ENCODE data around the gene PHTF2. TPM values are rescaled to one million over a fixed set of nuclear protein-coding genes. Genes with fewer than 3 reads are reported as not detected.

Gene PHTF2
- total and polyA plus RNA-seq, 2 of the 4 experiments (the other 2 are of a cell fraction) = 28.3 to 69.9 TPM

DNA sequence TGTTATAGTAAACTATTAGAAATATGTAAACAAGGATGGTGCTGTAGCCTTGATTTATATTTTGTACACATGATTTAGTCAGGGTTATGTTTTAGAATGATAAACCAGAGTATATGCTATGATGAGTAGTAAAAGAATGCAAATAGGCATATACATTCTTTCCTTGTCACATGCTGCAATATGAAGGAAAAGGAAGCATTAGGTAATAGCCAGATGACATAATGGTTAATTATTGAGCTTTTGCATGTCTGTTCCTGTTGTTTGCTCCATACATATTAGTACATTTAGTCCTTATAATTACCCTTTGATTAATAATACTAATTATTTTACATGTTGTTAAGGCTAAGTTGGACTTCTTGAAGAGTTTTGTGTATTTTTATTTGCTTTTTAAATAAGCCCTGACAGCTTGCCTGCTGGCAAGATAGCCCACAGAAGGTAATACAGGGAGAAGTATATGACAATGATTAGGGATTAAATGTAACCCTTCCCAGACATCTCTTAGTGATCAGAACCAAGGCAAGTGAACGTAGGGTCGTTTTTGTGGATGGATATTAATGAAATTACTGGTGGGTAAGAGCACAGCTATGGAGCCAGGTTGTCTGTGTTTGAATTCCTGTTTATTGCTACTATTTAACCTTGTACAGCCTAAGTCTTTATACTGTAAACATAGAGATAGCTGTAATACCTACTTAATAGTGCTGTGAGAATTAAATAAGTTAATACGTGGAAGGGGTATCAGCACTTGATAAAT lies 68.4 kb downstream of the PHTF2 start (continued):
- TF ChIP-seq MAFK (IDR thresholded peaks at IDR 0.05; ENCODE audit: low read depth, low read length) = no peak; the same call in 1 of the 2 replicates
- no peak for TF ChIP-seq CHD1 (IDR thresholded peaks at IDR 0.05; ENCODE audit: low read depth, low read length)
- TF ChIP-seq RFX5 (IDR thresholded peaks at IDR 0.05; ENCODE audit: low read depth, low read length) = no peak

DNA sequence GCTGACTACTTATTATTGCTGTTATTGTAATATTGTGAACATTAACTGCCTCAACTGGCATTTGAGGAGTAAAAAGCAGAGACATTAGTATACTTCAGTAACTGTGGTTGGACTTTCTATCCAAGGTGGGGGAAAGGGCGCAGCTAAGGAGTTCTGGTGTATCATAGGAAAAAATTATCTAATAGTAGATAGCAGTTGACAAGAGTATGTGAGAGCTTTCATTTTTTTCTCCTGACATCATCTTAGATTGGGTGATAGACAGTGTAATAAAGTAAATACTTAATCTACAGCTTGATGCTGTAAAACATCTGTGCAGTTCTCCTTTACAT lies 68.9 kb downstream of the PHTF2 start:
- TF ChIP-seq, protein P1, sequence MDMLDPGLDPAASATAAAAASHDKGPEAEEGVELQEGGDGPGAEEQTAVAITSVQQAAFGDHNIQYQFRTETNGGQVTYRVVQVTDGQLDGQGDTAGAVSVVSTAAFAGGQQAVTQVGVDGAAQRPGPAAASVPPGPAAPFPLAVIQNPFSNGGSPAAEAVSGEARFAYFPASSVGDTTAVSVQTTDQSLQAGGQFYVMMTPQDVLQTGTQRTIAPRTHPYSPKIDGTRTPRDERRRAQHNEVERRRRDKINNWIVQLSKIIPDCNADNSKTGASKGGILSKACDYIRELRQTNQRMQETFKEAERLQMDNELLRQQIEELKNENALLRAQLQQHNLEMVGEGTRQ (IDR thresholded peaks at IDR 0.05; ENCODE audit: low read depth, low read length) = no peak
- TF ChIP-seq MAFK (IDR thresholded peaks at IDR 0.05; ENCODE audit: low read depth, low read length) (peak; percentile 73; the same call in 1 of the 2 replicates), BHLHE40 (IDR thresholded peaks at IDR 0.05; ENCODE audit: low read depth, low read length) (no peak)
- Histone ChIP-seq H3K18ac (ENCODE audit: low read depth, low read length) (peak overlapping the region; percentile 75), H2BK5ac (ENCODE audit: low read depth, low read length, poor library complexity, severe bottlenecking) (peak overlapping the region; percentile 96), H2BK15ac (ENCODE audit: low read depth, low read length) (no peak overlapping the region), H3K14ac (replicated peaks; ENCODE audit: low read depth, low read length) (peak overlapping the region; percentile 33; the same call in 1 of the 2 replicates), H3K36me3 (ENCODE audit: control insufficient read depth, insufficient read depth, low read length) (no peaks in the 10 kb centered on the region; the same call in 1 of the 2 replicates), H3K56ac (ENCODE audit: extremely low read depth, insufficient read depth, low read length) (no peak overlapping the region), H3K9me3 (ENCODE audit: control insufficient read depth, insufficient read depth, low read length) (no peaks in the 10 kb centered on the region), H3K9me1 (ENCODE audit: insufficient read depth, low read length) (no peaks in the 10 kb centered on the region), H4K91ac (ENCODE audit: insufficient read depth, low read depth, low read length) (no peak overlapping the region), H2AFZ (replicated peaks; ENCODE audit: low read length, poor library complexity) (no peak overlapping the region), H3K27ac (ENCODE audit: insufficient read depth, low read length) (peak overlapping the region; percentile 50; the same call in 1 of the 2 replicates), H3K9ac (ENCODE audit: low read depth, low read length) (no peak overlapping the region), H4K8ac (ENCODE audit: low read depth in 2 of 2, low read length in 2 of 2) (peak overlapping the region; percentile 36 to 67; a peak in 1 of 4 replicates), H4K20me1 (ENCODE audit: insufficient read depth, low read length) (no peaks in the 10 kb centered on the region; the same call in 1 of the 2 replicates), H3K79me1 (ENCODE audit: low read depth in 1 of 2, low read length in 2 of 2) (peaks cover 10 to 39% of the 10 kb centered on the region in 2 experiments), H2AK5ac (ENCODE audit: low read depth, low read length) (no peak overlapping the region), H2AK9ac (replicated peaks; ENCODE audit: low read depth, low read length, poor library complexity) (no peak overlapping the region), H3K4me1 (ENCODE audit: control insufficient read depth, insufficient read depth, low read length) (peaks cover 6% of the 10 kb centered on the region), H2BK20ac (ENCODE audit: low read depth, low read length) (no peak overlapping the region), H3K23ac (ENCODE audit: low read depth, low read length) (peak overlapping the region; percentile 53; the same call in 1 of the 2 replicates), H2BK120ac (ENCODE audit: low read depth, low read length) (peak overlapping the region; percentile 85), H3K4ac (ENCODE audit: low read depth, low read length) (peak overlapping the region; percentile 45; the same call in 1 of the 2 replicates), H3K4me3 (ENCODE audit: insufficient read depth, low read depth, low read length) (no peak overlapping the region), H4K5ac (ENCODE audit: low read depth, low read length) (no peak overlapping the region), H3K4me2 (ENCODE audit: low read depth, low read length) (peak overlapping the region; percentile 46; the same call in 1 of the 2 replicates), H3K27me3 (ENCODE audit: control insufficient read depth, insufficient read depth, low read length) (no peaks in the 10 kb centered on the region)
- dilution Hi-C loops (cut with HindIII; ENCODE audit: low sequenced_read_pairs, unreplicated experiment) = no loop called here
- in situ Hi-C loops (cut with MboI; ENCODE audit: low sequenced_read_pairs) = no loop called here
- CTCF ChIA-PET = no interaction called here
- intact Hi-C loops (cut with micrococcal nuclease) = loop anchor here (2.0 kb wide), 1 partner anchor 69 kb away; the partner anchor contains the start of genes PHTF2 and TMEM60
- DNase-seq = peak; percentile 41
- POLR2A ChIA-PET (ENCODE audit: unreplicated experiment) = no interaction called here
- WGBS, 2 experiments (ENCODE audit: extremely low coverage in 2 of 2, insufficient read length in 1 of 2) = no CpG with 5 or more reads among the region's 1 CpG
- peak; percentile 4 for ATAC-seq (ENCODE audit: low read depth)
- no TSS peak for BruUV-seq (replicated peaks)

Data from IMR-90 (cell line).